ENCODE results near the gene SDHAF4. TPM values are rescaled to one million over a fixed set of nuclear protein-coding genes. Genes with fewer than 3 reads are reported as not detected.

The SDHAF4 gene
- polyA plus RNA-seq, 1 donor = 13.4 TPM

DNA sequence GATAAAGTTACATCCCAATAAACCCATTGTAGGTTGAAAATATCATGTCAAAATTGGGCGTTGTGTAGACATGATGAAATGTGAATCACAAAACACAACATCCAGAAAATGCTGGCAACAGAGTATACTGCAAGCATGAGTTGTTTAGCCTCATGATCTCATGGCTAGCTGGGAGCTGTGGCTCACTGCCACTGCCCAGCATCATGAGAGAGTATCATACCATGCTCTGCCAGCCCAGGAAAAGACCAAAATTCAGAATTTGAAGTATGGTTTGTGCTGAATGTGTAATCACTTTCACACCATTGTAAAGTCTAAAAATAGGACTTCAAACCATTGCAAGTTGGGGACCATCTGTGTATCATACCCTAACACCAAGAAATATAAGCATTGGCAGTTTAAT is 55.7 kb downstream of the SDHAF4 start:
- H3K27me3 ChIP-seq (ENCODE audit: control insufficient read depth, insufficient read depth, low read length) = no peaks in the 10 kb centered on the region
- H3K4me1 ChIP-seq (ENCODE audit: control insufficient read depth, insufficient read depth, low read length) = no peaks in the 10 kb centered on the region
- H3K9me3 ChIP-seq (ENCODE audit: control insufficient read depth, low read depth, low read length) = no peaks in the 10 kb centered on the region
- no peaks in the 10 kb centered on the region for H3K36me3 ChIP-seq (ENCODE audit: control insufficient read depth, insufficient read depth, low read length)
- no peak overlapping the region for H3K27ac ChIP-seq (ENCODE audit: low read length)
- no peak overlapping the region for H3K4me3 ChIP-seq (ENCODE audit: low read length)
- no peak for DNase-seq
- no CpG with 5 or more reads among the region's 1 CpG for WGBS (ENCODE audit: insufficient coverage, low lambda C conversion rate)

GRCh38 chr6:70625436-70625835 is 58.7 kb downstream of the SDHAF4 start:
- no peaks in the 10 kb centered on the region for H3K36me3 ChIP-seq (ENCODE audit: control insufficient read depth, insufficient read depth, low read length)
- no peak for DNase-seq
- no peaks in the 10 kb centered on the region for H3K4me1 ChIP-seq (ENCODE audit: control insufficient read depth, insufficient read depth, low read length)
- H3K27me3 ChIP-seq (ENCODE audit: control insufficient read depth, insufficient read depth, low read length) = no peaks in the 10 kb centered on the region
- H3K4me3 ChIP-seq (ENCODE audit: low read length) = no peak overlapping the region
- no peak overlapping the region for H3K27ac ChIP-seq (ENCODE audit: low read length)
- H3K9me3 ChIP-seq (ENCODE audit: control insufficient read depth, low read depth, low read length) = peaks cover 4% of the 10 kb centered on the region

- H3K27me3 ChIP-seq (ENCODE audit: control insufficient read depth, insufficient read depth, low read length) = no peaks in the 10 kb centered on the region
- peaks cover 4% of the 10 kb centered on the region for H3K9me3 ChIP-seq (ENCODE audit: control insufficient read depth, low read depth, low read length)
- WGBS (ENCODE audit: insufficient coverage, low lambda C conversion rate) = 100% methylated on average over 1 of the region's 36 CpGs
- H3K4me1 ChIP-seq (ENCODE audit: control insufficient read depth, insufficient read depth, low read length) = no peaks in the 10 kb centered on the region
- no peak overlapping the region for H3K4me3 ChIP-seq (ENCODE audit: low read length)
- no peak for DNase-seq
- no peak overlapping the region for H3K27ac ChIP-seq (ENCODE audit: low read length)
- H3K36me3 ChIP-seq (ENCODE audit: control insufficient read depth, insufficient read depth, low read length) = no peaks in the 10 kb centered on the region
Measured at GRCh38 chr6:70627500-70628254, 60.9 kb downstream of the SDHAF4 start.

DNA sequence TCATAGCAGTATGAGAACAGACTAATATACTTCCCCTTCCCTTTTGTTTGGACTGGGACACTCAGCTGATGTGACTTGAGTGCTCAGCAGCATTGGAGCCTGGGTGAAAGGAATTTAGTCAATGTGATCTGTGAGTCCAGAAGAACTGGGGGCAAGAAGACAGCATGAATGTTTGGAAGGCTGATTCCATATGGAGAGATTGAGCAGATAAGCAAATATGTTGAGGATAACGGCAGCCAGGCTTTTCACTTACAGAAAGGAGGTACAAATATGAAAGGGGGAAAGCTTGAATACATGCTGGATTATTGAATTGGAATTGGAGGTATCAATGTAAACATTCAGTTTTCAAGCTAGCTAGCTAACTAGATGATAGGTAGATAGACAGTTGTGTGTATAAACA is 63.2 kb downstream of the SDHAF4 start:
- peaks cover 4% of the 10 kb centered on the region for H3K9me3 ChIP-seq (ENCODE audit: control insufficient read depth, low read depth, low read length)
- H3K27ac ChIP-seq (ENCODE audit: low read length) = no peak overlapping the region
- no peaks in the 10 kb centered on the region for H3K4me1 ChIP-seq (ENCODE audit: control insufficient read depth, insufficient read depth, low read length)
- WGBS (ENCODE audit: insufficient coverage, low lambda C conversion rate) = 43% methylated on average over 1 of the region's 1 CpG
- H3K4me3 ChIP-seq (ENCODE audit: low read length) = no peak overlapping the region
- H3K27me3 ChIP-seq (ENCODE audit: control insufficient read depth, insufficient read depth, low read length) = no peaks in the 10 kb centered on the region
- no peak for DNase-seq
- H3K36me3 ChIP-seq (ENCODE audit: control insufficient read depth, insufficient read depth, low read length) = no peaks in the 10 kb centered on the region

- Histone ChIP-seq H3K27me3 (ENCODE audit: control insufficient read depth, insufficient read depth, low read length) (no peaks in the 10 kb centered on the region), H3K36me3 (ENCODE audit: control insufficient read depth, insufficient read depth, low read length) (no peaks in the 10 kb centered on the region), H3K4me1 (ENCODE audit: control insufficient read depth, insufficient read depth, low read length) (no peaks in the 10 kb centered on the region), H3K4me3 (ENCODE audit: low read length) (no peak overlapping the region), H3K27ac (ENCODE audit: low read length) (no peak overlapping the region), H3K9me3 (ENCODE audit: control insufficient read depth, low read depth, low read length) (no peaks in the 10 kb centered on the region)
- WGBS (ENCODE audit: insufficient coverage, low lambda C conversion rate) = no CpG with 5 or more reads among the region's 2 CpGs
- DNase-seq = no peak
Measured at GRCh38 chr6:70633870-70634269, 67.1 kb downstream of the SDHAF4 start.

DNA sequence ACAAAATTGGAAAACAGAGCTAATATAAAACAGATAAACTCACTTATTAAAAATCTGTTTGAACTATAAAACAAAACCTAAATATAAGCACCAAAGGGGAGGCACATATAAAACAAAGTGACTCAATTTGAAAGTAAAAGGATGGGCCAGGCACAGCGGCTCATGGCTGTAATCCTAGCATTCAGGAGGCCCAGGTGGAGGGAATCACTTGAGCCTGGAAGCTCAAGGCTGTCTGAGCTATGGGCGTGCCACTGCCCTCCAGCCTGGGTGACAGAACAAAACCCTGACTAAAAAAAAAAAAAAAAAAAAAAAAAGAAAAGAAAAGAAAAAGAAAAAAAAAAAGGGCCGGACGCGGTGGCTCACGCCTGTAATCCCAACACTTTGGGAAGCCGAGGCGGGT is 69.9 kb downstream of the SDHAF4 start:
- WGBS (ENCODE audit: insufficient coverage, low lambda C conversion rate) = no CpG with 5 or more reads among the region's 8 CpGs

DNA sequence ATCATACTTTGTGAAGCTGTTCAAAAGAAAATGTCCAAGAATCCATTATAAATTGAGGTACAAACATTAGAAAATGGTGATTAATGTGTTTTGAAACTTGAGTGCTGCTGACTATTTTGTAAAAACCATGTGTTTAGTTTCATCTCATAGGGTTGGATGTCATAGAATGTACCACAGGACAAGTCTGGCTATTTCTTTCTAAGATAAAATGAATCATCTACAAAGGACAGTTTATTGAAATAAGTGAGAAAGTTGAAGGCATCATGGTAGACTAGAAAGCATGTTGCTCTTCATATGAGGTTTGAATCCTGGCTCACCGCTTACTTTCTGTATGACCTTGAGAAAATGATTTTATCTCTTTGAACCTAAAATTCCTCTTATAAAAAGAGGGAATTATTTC is 71.7 kb downstream of the SDHAF4 start:
- Histone ChIP-seq H3K27ac (ENCODE audit: low read length) (no peak overlapping the region), H3K4me3 (ENCODE audit: low read length) (no peak overlapping the region), H3K9me3 (ENCODE audit: control insufficient read depth, low read depth, low read length) (no peaks in the 10 kb centered on the region), H3K4me1 (ENCODE audit: control insufficient read depth, insufficient read depth, low read length) (no peaks in the 10 kb centered on the region), H3K27me3 (ENCODE audit: control insufficient read depth, insufficient read depth, low read length) (no peaks in the 10 kb centered on the region), H3K36me3 (ENCODE audit: control insufficient read depth, insufficient read depth, low read length) (no peaks in the 10 kb centered on the region)
- no peak for DNase-seq
- no CpG with 5 or more reads among the region's 1 CpG for WGBS (ENCODE audit: insufficient coverage, low lambda C conversion rate)

More for the DNA sequence above, 69.9 kb downstream of the SDHAF4 start:
- Histone ChIP-seq H3K9me3 (ENCODE audit: control insufficient read depth, low read depth, low read length) (no peaks in the 10 kb centered on the region), H3K4me1 (ENCODE audit: control insufficient read depth, insufficient read depth, low read length) (no peaks in the 10 kb centered on the region), H3K4me3 (ENCODE audit: low read length) (no peak overlapping the region), H3K27me3 (ENCODE audit: control insufficient read depth, insufficient read depth, low read length) (no peaks in the 10 kb centered on the region), H3K27ac (ENCODE audit: low read length) (no peak overlapping the region), H3K36me3 (ENCODE audit: control insufficient read depth, insufficient read depth, low read length) (no peaks in the 10 kb centered on the region)
- no peak for DNase-seq

Other genes with a start within 250 kb of the SDHAF4 start
- gene FAM135A, start 153.4 kb upstream of the SDHAF4 start, polyA plus RNA-seq = 97.2 TPM
- gene SMAP1, start 101.0 kb downstream of the SDHAF4 start, polyA plus RNA-seq = 38.9 TPM